ENCODE results near the gene SPINK14. TPM values are rescaled to one million over a fixed set of nuclear protein-coding genes. Genes with fewer than 3 reads are reported as not detected.

The SPINK14 gene, protein sequence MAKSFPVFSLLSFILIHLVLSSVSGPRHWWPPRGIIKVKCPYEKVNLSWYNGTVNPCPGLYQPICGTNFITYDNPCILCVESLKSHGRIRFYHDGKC
- not detected in 2 replicates for total RNA-seq

GRCh38 chr5:148168246-148168645, at the start of gene SPINK14:
SPINK14 (plus strand) TSS chr5:148168546; CDS start chr5:148169733, 1,187 bp downstream.

DNA sequence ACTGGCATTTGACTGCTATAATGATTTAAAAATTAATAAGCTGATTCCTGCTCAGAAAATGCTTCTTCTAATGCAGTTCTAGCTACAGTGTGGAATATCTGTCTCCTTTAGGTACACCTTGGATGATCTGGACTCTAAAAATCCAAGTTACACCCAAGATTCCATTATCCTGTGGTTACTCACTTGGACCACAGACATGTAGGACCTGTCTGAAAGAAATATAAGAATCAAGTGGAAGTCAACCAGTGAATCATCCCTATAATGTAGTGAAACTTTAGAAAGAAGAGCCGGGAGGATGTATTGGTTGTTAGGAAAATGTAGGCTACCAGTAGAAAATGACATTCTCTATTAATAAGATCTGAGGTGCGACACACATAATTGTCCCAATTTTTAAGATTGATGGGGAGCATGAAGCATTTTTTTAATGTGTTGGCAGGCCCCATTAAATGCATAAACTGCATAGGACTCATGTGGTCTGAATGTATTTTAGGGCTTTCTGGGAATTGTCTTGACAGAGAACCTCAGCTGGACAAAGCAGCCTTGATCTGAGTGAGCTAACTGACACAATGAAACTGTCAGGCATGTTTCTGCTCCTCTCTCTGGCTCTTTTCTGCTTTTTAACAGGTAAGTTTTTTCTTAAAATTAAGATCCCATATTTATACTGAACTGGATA, 34.3 kb downstream of the SPINK14 start, which contains the start of gene SPINK6:
Gene SPINK6, plus strand, starts transcription at position 512 of the 673 bp plus-strand sequence. Its CDS starts 55 bp downstream, at position 567.

Other genes with a start within 250 kb of the SPINK14 start
- not detected in 2 replicates for gene SPINK5, start 104.6 kb upstream of the SPINK14 start, total RNA-seq
- gene SPINK6, start 34.5 kb downstream of the SPINK14 start, total RNA-seq, result not detected in 2 replicates
- not detected in 2 replicates for gene MARCOL, start 70.0 kb downstream of the SPINK14 start, total RNA-seq
- not detected in 2 replicates for gene SPINK13, start 100.2 kb downstream of the SPINK14 start, total RNA-seq
- gene SPINK7, start 143.9 kb downstream of the SPINK14 start, total RNA-seq, result not detected in 2 replicates
- gene SPINK9, start 167.0 kb downstream of the SPINK14 start, total RNA-seq, result not detected in 2 replicates
- gene FBXO38, start 215.4 kb downstream of the SPINK14 start, total RNA-seq, result 61.7 and 72.3 TPM in 2 replicates

Data from smooth muscle cell of trachea (primary cell).